ENCODE measurements around the gene ANKS3.

ANKS3 gene

GRCh38 chr16:4724661-4725270 is 9.3 kb downstream of the ANKS3 start:
- Histone ChIP-seq H3K27ac (ENCODE audit: low read depth, low read length) (no peak overlapping the region), H3K9me3 (ENCODE audit: control insufficient read depth, insufficient read depth, low read depth, low read length) (no peaks in the 10 kb centered on the region), H3K27me3 (ENCODE audit: control insufficient read depth, insufficient read depth, low read length) (no peaks in the 10 kb centered on the region), H3K4me3 (ENCODE audit: low read depth, low read length) (no peak overlapping the region), H3K36me3 (ENCODE audit: control insufficient read depth, insufficient read depth, low read length) (peaks cover 60% of the 10 kb centered on the region), H3K9ac (ENCODE audit: low read length) (no peak overlapping the region), H3K4me1 (ENCODE audit: control insufficient read depth, insufficient read depth, low read length) (no peaks in the 10 kb centered on the region)

DNA sequence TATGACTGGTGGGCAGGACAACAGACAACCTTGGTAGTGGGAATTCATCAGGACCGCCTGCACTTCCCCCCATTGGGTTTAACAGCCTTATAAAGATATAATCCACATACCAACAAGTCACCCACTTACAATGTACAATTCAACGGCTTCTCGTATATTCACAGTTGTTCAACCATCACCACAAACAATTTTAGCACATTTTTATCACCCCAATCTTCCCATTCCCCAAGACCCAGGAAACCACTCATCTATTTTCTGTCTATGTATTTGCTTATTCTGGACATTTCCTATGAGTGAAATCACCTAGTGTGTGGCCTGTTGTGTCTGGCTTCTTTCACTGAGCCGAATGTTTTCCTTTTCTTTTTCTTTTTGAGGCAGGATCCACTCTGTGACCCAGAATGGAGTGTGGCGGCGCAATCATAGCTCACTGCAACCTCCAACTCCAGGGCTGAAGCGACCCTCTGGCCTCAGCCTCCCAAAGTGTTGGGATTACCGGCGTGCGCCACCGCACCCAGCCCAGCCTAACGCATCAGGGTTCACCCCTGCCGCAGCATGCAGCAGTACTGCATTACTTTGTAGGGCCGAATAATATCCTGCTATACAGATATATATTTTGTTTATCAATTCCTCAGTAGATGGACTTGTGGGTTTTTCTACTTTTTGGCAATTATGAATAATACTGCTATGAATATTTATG is 10.9 kb downstream of the ANKS3 start:
- Histone ChIP-seq H3K27ac (ENCODE audit: low read depth, low read length) (no peak overlapping the region), H3K36me3 (ENCODE audit: control insufficient read depth, insufficient read depth, low read length) (peaks cover 46% of the 10 kb centered on the region), H3K4me1 (ENCODE audit: control insufficient read depth, insufficient read depth, low read length) (peaks cover 12% of the 10 kb centered on the region), H3K4me3 (ENCODE audit: low read depth, low read length) (no peak overlapping the region), H3K27me3 (ENCODE audit: control insufficient read depth, insufficient read depth, low read length) (no peaks in the 10 kb centered on the region), H3K9ac (ENCODE audit: low read length) (no peak overlapping the region), H3K9me3 (ENCODE audit: control insufficient read depth, insufficient read depth, low read depth, low read length) (no peaks in the 10 kb centered on the region)

DNA sequence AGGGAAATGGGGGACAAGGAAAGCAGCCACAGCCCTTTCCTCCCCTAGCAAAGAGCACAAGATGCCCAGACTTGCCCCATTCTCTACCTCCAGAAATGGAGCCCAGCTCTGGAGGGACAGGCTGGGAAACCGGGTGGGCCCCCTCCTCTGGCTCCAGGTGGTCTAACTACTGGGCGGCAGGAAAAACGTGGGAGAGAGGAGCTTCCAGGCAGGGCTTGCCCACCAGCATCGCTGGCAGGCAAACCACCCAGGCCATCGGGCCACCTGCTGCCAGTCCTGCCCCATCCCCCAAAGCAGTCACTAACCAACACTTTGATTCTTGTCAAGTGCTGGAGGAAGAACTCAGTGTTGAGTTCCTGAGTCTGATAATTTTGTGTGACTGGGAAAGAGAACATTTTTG is 15.6 kb downstream of the ANKS3 start:
- peaks cover 25% of the 10 kb centered on the region for H3K4me1 ChIP-seq (ENCODE audit: control insufficient read depth, insufficient read depth, low read length)
- H3K36me3 ChIP-seq (ENCODE audit: control insufficient read depth, insufficient read depth, low read length) = peaks cover 23% of the 10 kb centered on the region
- no peak overlapping the region for H3K4me3 ChIP-seq (ENCODE audit: low read depth, low read length)
- peak overlapping the region; percentile 55 for H3K27ac ChIP-seq (ENCODE audit: low read depth, low read length)
- H3K27me3 ChIP-seq (ENCODE audit: control insufficient read depth, insufficient read depth, low read length) = no peaks in the 10 kb centered on the region
- no peaks in the 10 kb centered on the region for H3K9me3 ChIP-seq (ENCODE audit: control insufficient read depth, insufficient read depth, low read depth, low read length)
- H3K9ac ChIP-seq (ENCODE audit: low read length) = no peak overlapping the region

- no peak overlapping the region for H3K9ac ChIP-seq (ENCODE audit: low read length)
- H3K36me3 ChIP-seq (ENCODE audit: control insufficient read depth, insufficient read depth, low read length) = peaks cover 38% of the 10 kb centered on the region
- H3K4me3 ChIP-seq (ENCODE audit: low read depth, low read length) = no peak overlapping the region
- no peaks in the 10 kb centered on the region for H3K27me3 ChIP-seq (ENCODE audit: control insufficient read depth, insufficient read depth, low read length)
- peaks cover 25% of the 10 kb centered on the region for H3K4me1 ChIP-seq (ENCODE audit: control insufficient read depth, insufficient read depth, low read length)
- H3K9me3 ChIP-seq (ENCODE audit: control insufficient read depth, insufficient read depth, low read depth, low read length) = no peaks in the 10 kb centered on the region
- no peak overlapping the region for H3K27ac ChIP-seq (ENCODE audit: low read depth, low read length)
Observed at GRCh38 chr16:4714996-4715395, 19.1 kb downstream of the ANKS3 start.

DNA sequence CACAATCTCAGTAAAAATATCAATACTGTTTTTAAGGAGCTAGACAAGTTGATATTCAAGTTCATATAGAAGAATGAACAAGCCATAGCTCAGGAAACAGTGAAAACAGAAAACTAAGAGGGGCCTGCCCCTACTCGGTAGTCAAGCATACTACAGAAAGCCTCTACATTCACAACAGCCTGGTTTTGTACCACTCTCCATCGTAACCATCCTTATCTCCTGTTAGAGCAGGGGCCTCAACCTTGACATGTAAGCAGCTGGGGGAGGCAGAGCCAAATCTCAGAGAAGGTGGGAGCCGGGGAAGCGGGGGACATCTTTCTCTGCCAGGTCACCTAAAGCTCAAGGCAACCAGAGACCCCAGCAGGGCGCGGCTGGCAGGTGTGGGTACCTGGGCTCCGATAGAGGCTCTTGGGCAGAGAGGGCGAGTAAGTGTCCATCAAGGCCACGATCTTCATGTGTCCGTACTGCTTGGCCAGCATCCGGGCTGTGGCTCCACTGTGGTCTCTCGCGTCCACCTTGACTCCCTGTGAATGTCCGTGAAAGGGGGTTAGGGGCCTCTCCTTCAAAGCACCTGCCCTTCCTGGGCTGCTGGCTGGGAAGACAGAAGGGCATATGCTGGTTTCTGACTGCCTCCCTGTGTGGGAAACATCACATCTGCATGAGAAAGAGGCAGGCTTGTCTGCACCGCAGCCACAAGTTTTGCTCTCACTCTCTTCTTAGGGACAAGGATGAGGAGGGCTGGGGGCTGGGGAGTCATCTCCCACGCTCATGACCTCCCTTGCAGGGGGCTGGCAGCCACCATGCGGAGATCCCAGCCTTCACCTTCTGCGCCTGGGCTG is 20.2 kb downstream of the ANKS3 start:
- peak overlapping the region; percentile 22; the same call in 1 of the 2 replicates for H3K27ac ChIP-seq (ENCODE audit: low read depth, low read length)
- H3K36me3 ChIP-seq (ENCODE audit: control insufficient read depth, insufficient read depth, low read length) = peaks cover 46% of the 10 kb centered on the region

GRCh38 chr16:4709481-4709880 is 24.6 kb downstream of the ANKS3 start:
- Histone ChIP-seq H3K9ac (ENCODE audit: low read length) (no peak overlapping the region), H3K4me3 (ENCODE audit: low read depth, low read length) (no peak overlapping the region), H3K4me1 (ENCODE audit: control insufficient read depth, insufficient read depth, low read length) (peaks cover 10% of the 10 kb centered on the region), H3K27ac (ENCODE audit: low read depth, low read length) (no peak overlapping the region), H3K27me3 (ENCODE audit: control insufficient read depth, insufficient read depth, low read length) (no peaks in the 10 kb centered on the region), H3K36me3 (ENCODE audit: control insufficient read depth, insufficient read depth, low read length) (peaks cover 66% of the 10 kb centered on the region), H3K9me3 (ENCODE audit: control insufficient read depth, insufficient read depth, low read depth, low read length) (no peaks in the 10 kb centered on the region)

More for the DNA sequence above, 20.2 kb downstream of the ANKS3 start:
- Histone ChIP-seq H3K9me3 (ENCODE audit: control insufficient read depth, insufficient read depth, low read depth, low read length) (no peaks in the 10 kb centered on the region), H3K4me1 (ENCODE audit: control insufficient read depth, insufficient read depth, low read length) (peaks cover 19% of the 10 kb centered on the region), H3K4me3 (ENCODE audit: low read depth, low read length) (no peak overlapping the region), H3K27me3 (ENCODE audit: control insufficient read depth, insufficient read depth, low read length) (no peaks in the 10 kb centered on the region), H3K9ac (ENCODE audit: low read length) (no peak overlapping the region)

- H3K27ac ChIP-seq (ENCODE audit: low read depth, low read length) = no peak overlapping the region
- H3K9ac ChIP-seq (ENCODE audit: low read length) = no peak overlapping the region
- H3K4me1 ChIP-seq (ENCODE audit: control insufficient read depth, insufficient read depth, low read length) = no peaks in the 10 kb centered on the region
- no peaks in the 10 kb centered on the region for H3K27me3 ChIP-seq (ENCODE audit: control insufficient read depth, insufficient read depth, low read length)
- peaks cover 64% of the 10 kb centered on the region for H3K36me3 ChIP-seq (ENCODE audit: control insufficient read depth, insufficient read depth, low read length)
- no peaks in the 10 kb centered on the region for H3K9me3 ChIP-seq (ENCODE audit: control insufficient read depth, insufficient read depth, low read depth, low read length)
- H3K4me3 ChIP-seq (ENCODE audit: low read depth, low read length) = no peak overlapping the region
Observed at GRCh38 chr16:4706871-4707270, 27.2 kb downstream of the ANKS3 start.

GRCh38 chr16:4704913-4705312 is 29.2 kb downstream of the ANKS3 start:
- peaks cover 72% of the 10 kb centered on the region for H3K36me3 ChIP-seq (ENCODE audit: control insufficient read depth, insufficient read depth, low read length)

GRCh38 chr16:4704491-4704890 is 29.6 kb downstream of the ANKS3 start:
- Histone ChIP-seq H3K27ac (ENCODE audit: low read depth, low read length) (no peak overlapping the region), H3K4me1 (ENCODE audit: control insufficient read depth, insufficient read depth, low read length) (no peaks in the 10 kb centered on the region), H3K9me3 (ENCODE audit: control insufficient read depth, insufficient read depth, low read depth, low read length) (no peaks in the 10 kb centered on the region), H3K9ac (ENCODE audit: low read length) (no peak overlapping the region), H3K36me3 (ENCODE audit: control insufficient read depth, insufficient read depth, low read length) (peaks cover 72% of the 10 kb centered on the region), H3K4me3 (ENCODE audit: low read depth, low read length) (no peak overlapping the region), H3K27me3 (ENCODE audit: control insufficient read depth, insufficient read depth, low read length) (no peaks in the 10 kb centered on the region)

More at GRCh38 chr16:4704913-4705312, 29.2 kb downstream of the ANKS3 start:
- Histone ChIP-seq H3K27ac (ENCODE audit: low read depth, low read length) (no peak overlapping the region), H3K4me1 (ENCODE audit: control insufficient read depth, insufficient read depth, low read length) (no peaks in the 10 kb centered on the region), H3K9me3 (ENCODE audit: control insufficient read depth, insufficient read depth, low read depth, low read length) (no peaks in the 10 kb centered on the region), H3K4me3 (ENCODE audit: low read depth, low read length) (no peak overlapping the region), H3K9ac (ENCODE audit: low read length) (no peak overlapping the region), H3K27me3 (ENCODE audit: control insufficient read depth, insufficient read depth, low read length) (no peaks in the 10 kb centered on the region)

- Histone ChIP-seq H3K36me3 (ENCODE audit: control insufficient read depth, insufficient read depth, low read length) (peaks cover 75% of the 10 kb centered on the region), H3K27me3 (ENCODE audit: control insufficient read depth, insufficient read depth, low read length) (no peaks in the 10 kb centered on the region), H3K4me3 (ENCODE audit: low read depth, low read length) (no peak overlapping the region), H3K9me3 (ENCODE audit: control insufficient read depth, insufficient read depth, low read depth, low read length) (no peaks in the 10 kb centered on the region), H3K9ac (ENCODE audit: low read length) (no peak overlapping the region), H3K4me1 (ENCODE audit: control insufficient read depth, insufficient read depth, low read length) (no peaks in the 10 kb centered on the region), H3K27ac (ENCODE audit: low read depth, low read length) (no peak overlapping the region)
Observed at GRCh38 chr16:4703906-4704305, 30.2 kb downstream of the ANKS3 start.

DNA sequence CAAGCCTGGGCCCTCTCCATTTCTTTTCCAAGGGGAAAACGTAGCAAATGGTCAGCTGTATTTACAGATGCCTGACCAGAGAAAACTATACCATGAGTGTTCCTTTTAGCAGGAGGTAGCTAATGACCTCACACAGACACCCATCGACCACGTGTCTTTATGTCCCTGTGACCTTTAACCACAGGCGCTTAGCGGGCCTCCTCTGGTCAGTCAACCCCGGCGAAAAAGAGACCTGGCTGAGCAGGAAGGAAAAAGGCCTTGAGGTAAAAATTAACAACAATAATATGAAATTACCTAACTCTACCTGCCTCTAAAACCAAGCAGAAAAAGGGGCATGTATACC is 31.6 kb downstream of the ANKS3 start:
- H3K4me1 ChIP-seq (ENCODE audit: control insufficient read depth, insufficient read depth, low read length) = no peaks in the 10 kb centered on the region
- H3K27ac ChIP-seq (ENCODE audit: low read depth, low read length) = no peak overlapping the region
- peaks cover 88% of the 10 kb centered on the region for H3K36me3 ChIP-seq (ENCODE audit: control insufficient read depth, insufficient read depth, low read length)
- no peaks in the 10 kb centered on the region for H3K27me3 ChIP-seq (ENCODE audit: control insufficient read depth, insufficient read depth, low read length)
- no peak overlapping the region for H3K4me3 ChIP-seq (ENCODE audit: low read depth, low read length)
- H3K9me3 ChIP-seq (ENCODE audit: control insufficient read depth, insufficient read depth, low read depth, low read length) = no peaks in the 10 kb centered on the region
- no peak overlapping the region for H3K9ac ChIP-seq (ENCODE audit: low read length)

Measured in HUES6 (cell line).